NCI-H2081 (cell line): Measurements from ENCODE around the gene PPP1R27.
A peak's percentile ranks its signal among the peaks of the same experiment; 100 is the strongest.

Source experiments
- DNase-seq, 2 experiments: peaks; one replicate each; lab custom pipeline; 2025; lab: John Stamatoyannopoulos, UW

Gene PPP1R27

DNA sequence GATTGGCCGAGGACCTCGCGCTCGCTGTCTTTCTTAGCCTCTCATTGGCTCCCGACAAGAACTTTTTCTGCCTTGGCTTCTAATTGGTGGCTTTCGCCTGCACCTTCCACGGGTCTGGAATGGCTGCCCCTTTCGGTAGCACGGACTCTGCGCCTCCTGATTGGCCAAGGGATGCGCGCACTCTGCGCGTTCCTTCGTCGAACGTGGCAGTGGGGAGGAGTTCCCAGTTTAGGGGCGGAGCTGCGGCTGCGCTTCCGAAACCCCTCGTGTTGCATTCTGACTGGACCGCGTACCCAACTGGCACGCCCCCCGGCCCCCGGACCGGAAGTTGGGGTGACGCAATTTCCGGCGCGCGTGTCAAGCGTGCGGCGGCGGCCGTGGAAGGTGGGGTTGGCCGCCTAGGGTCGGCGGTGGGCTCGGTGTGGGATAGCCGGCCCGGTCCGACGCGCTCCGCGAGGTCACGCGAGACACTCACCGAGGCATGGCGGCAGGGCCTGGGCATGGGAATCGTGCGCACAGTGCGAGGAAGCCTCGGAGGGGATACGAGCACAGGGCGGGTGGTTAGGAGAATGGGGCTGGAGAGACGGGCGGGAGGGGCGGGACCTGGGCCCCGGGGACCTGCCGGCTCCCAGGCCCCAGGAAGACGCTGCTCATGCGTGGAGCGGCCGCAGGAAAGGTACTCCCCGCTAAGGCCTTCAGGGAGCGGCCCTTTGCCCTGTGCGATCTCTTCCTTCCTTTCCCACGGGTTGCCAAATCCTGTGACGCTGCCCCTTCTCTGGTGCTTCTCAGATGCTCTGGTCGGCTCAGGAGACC, 26.1 kb upstream of the PPP1R27 start:
- peak; percentile 100 for DNase-seq

DNA sequence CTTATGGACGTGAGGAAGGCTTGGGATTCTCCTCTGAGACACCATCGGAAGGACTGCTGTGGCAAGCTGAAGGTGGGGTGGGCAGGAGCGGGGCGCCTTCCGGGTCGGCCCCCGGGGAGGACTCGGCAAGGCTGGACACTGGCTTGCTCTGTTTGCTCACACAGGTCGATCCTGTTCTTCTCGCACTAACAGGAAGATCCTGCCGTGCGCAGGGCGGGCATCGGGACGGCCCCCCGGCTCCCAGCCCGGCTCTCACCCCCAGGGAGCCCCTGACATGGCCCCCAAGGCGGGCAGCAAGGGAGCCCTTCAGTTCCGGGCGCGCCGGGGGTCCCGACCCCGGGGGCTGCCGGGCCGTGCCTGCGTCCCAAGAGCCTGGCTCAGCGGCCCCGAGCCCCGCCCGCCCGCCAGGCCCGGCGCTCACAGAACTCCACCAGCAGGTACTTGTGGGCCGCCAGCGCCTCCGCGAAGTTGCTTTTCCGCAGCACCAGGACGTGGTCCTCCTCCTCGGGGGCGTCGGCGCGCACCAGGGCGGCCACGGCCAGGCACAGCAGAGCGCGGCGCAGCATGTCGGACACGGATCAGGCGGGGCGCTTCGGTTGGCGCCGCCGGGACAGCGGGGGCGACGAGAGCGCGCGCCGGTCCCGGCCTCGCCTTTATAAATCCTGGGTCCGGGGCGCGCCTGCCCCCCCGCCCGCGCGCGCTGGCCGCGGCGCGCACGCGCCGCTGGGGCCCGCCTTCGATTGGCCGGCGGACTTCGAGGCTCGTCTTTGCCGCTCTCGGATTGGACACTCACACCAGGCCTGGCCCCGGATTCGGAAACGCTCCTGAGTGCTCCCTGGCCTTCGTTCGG, 25.3 kb upstream of the PPP1R27 start, which contains the start of gene P4HB:
P4HB (minus strand) TSS at position 630 of the 850 bp plus-strand sequence; CDS start at position 566, 64 bp downstream.
- DNase-seq = peak in 1 of 2 experiments; percentile 54

GRCh38 chr17:81858967-81859905, 24.4 kb upstream of the PPP1R27 start:
- DNase-seq = no peak

GRCh38 chr17:81858170-81858966, 23.5 kb upstream of the PPP1R27 start:
- DNase-seq = peak; percentile 81 to 92

DNA sequence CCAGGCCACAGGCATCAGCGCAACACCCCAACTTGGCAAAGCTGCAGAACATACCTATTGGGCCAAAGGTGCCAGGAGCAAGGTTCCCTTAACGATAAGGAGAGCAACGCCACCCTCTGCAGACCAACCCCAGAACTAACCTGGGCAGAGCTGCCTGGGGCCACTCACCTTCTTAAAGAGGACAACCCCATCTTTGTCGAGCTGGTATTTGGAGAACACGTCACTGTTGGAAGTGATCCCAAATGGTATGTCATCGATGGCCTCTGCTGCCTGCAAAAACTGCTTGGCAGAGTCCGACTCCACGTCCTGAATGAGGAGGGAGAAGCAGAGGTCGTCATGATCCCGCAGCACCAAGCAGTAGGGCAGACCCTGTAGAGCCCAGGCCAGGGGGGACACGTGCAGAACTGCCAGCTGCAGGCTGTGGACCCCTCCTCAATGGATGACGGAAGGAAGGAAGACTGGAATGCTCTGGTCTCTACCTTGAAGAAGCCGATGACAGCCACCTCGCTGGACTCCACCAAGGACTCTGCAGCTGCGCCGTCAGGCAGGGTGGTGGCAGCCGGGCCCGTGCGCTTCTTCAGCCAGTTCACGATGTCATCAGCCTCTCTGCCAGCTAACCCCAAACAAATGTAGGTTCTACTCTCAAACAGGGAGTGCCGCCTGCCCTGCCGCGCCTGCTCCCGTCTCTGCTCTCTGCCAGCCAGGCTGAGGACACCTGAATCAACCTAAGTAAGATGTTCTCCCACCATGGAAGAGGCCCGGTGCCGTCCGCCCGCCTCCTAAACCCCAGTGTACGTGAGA, 20.3 kb upstream of the PPP1R27 start:
- DNase-seq = peak in 1 of 2 experiments; percentile 19

GRCh38 chr17:81852237-81852636, 17.4 kb upstream of the PPP1R27 start:
- no peak for DNase-seq

DNA sequence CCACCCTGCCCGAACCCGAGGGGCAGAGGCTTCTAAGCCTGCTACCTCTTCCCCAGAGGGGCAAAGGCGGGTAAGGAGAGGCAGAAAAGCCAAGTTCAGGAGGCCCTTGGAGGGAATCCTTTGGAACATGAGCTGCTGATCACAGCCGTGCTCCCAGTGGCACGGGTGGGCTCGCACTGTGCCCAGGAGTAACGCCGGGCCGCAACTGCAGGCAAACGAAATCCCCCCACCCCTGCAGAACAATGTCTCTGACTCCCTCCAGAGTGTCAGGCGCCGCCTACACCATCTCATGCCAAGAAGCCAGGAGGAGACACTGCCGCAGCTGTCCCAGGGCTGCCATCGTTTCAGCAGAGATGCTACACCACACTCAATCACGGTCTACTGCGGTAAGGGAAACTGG, 16.6 kb upstream of the PPP1R27 start:
- no peak for DNase-seq

GRCh38 chr17:81849457-81849856, 14.6 kb upstream of the PPP1R27 start:
- no peak for DNase-seq

DNA sequence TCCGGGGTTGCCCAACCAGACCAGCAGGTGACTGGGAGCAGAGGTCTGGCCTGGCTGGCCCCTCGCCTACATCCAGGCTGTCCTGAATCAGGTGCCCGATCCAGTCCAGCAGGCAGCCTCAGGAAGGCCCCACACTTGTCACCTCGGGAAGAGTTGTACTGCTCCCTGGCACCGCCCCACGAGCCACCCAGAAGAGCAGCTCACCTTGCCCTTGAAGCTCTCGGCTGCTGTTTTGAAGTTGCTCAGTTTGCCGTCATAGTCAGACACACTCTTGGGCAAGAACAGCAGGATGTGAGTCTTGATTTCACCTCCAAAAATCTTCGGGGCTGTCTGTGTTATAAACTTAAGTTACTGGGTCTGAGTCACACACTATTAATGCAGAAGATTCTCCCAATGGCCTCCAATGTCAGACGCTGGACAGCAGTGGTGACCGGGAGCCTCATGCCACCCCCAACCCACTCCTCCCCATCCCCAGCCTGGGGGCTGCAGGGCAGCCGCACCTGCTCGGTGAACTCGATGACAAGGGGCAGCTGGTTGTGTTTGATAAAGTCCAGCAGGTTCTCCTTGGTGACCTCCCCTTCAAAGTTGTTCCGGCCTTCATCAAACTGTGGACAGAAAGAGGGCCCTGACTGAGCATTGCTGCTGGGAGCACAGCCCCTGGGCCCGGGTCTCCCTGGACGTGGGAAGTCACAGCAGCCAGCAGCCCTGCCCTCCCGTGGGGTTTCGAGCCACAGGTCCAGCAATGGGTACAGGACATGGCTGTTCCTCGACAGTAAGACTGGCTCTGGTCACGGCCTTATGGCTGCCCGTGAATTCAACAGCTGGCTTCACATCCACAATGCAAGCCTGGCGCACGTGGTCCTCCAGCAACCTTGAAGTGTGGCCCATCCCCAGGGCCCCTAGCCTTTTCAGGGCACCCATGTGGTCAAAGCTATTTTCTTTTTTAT, 12.2 kb upstream of the PPP1R27 start:
- no peak for DNase-seq

DNA sequence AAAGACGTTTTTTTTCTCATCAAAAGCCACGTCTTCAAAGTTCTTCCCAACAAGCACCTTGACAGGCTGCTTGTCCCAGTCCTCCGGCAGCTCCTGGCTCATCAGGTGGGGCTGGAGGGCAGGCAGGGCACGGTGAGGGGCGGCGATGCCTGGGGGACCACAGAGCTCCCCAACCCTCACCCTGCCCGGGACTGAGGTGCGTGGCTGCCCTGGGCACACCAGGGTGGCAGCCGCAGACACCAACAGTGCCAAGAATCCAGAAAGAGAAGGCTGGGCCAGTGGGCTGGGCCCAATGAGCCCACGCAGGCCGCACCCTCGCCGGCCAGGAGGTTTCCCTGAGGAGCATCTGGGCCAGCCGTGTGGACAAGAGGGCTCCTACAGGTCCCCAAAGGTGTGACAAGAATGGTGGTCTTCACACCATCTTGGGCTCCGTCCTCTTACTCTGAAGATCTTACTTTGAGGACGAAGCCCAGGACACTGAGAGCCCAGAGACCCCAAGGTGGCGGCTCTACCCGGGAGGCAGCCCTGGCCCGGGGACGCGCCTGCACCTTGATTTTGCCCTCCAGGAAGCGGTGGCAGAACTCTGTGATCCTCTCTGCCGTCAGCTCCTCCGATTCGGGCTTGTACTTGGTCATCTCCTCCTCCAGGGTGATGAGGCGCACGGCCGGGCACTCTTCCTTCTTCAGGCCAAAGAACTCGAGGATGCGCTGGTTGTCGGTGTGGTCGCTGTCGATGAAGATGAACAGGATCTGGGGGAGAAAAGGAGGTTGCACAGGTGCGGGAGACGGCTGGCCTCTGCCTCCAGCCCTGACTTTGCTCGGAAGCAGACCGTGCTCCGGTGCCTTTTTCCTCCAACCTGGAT, 11.3 kb upstream of the PPP1R27 start:
- DNase-seq = no peak

DNA sequence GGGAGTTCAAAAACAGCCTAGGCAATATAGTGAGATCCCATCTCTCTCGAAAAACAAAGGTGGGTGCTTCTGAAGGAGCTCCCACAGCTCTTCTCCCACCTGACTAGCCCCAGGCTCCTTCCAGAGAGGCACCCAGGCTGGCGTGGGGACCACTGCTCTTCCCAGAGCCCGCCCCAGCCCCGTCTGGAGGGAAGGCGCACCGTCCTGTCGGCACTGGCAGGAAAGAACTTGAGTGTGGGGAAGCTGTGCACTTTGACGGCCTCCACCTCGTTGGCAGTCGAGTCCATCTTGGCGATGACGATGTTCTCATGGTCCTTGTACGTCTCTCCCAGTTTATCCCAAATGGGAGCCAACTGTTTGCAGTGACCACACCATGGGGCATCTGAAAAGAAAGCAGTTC, 10.5 kb upstream of the PPP1R27 start:
- DNase-seq = no peak

- no peak for DNase-seq
These were observed 10.0 kb upstream of the PPP1R27 start for GRCh38 chr17:81844887-81845286.

DNA sequence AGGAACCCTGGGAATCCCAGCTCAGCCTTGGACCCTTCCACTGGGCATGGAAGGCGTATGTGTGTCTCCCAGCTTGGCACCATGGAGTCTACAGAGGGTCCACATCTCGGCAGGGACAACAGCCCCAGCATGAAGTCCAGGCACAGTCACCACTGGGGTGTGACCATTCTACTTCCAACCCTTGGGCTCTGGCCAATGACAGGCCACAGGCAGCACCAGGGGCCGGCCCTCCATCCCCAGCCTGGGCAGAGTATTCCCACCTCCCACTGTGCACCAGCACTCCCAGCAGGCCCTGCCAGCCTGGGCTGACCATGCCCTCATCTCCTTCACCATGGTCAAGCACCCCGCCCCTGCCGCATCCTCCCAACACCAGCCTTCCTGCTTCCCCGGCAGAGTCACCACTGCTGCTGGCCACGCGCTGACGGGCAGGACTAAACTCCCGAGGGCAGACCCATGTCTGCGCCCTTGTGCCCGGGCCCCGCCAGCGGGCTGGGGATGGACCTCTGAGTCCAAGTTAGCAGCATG, 9.5 kb upstream of the PPP1R27 start:
- no peak for DNase-seq

- DNase-seq = no peak
These were observed 9.0 kb upstream of the PPP1R27 start for GRCh38 chr17:81843713-81844326.

GRCh38 chr17:81842725-81843504, 8.1 kb upstream of the PPP1R27 start:
- DNase-seq = no peak

DNA sequence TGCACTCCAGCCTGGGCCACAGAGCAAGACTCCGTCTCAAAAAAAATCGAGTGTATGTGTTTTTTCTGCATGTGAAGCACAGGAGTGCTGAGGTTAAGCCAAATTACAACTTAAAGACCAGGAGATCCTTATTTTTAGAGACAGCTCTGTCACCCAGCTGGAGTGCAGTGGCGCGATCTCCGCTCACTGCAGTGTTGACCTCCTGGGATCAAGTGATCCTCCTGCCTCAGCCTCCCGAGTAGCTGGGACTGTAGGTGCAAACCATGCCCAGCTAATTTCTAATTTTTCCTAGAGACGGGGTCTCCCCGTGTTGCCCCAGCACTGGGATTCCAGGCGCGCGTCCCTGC, 7.5 kb upstream of the PPP1R27 start:
- no peak for DNase-seq

- DNase-seq = no peak
These were observed 7.0 kb upstream of the PPP1R27 start for GRCh38 chr17:81841866-81842265.
